ENCODE results near the gene NCKAP5.

Gene NCKAP5

GRCh38 chr2:133377021-133377481, 191.2 kb downstream of the NCKAP5 start:
- no peak for DNase-seq

GRCh38 chr2:133374781-133375180, 193.5 kb downstream of the NCKAP5 start:
- DNase-seq: no peak

GRCh38 chr2:133371286-133371685, 197.0 kb downstream of the NCKAP5 start:
- no peak for DNase-seq

- no peak for DNase-seq
These were observed 198.2 kb downstream of the NCKAP5 start for GRCh38 chr2:133369901-133370658.

GRCh38 chr2:133365117-133365516, 203.1 kb downstream of the NCKAP5 start:
- no peak for DNase-seq

- DNase-seq: no peak
These were observed 203.6 kb downstream of the NCKAP5 start for GRCh38 chr2:133364636-133365035.

- DNase-seq: no peak
These were observed 204.4 kb downstream of the NCKAP5 start for GRCh38 chr2:133363884-133364283.

GRCh38 chr2:133362061-133362476, 206.2 kb downstream of the NCKAP5 start:
- no peak for DNase-seq

GRCh38 chr2:133360882-133361281, 207.4 kb downstream of the NCKAP5 start:
- no peak for DNase-seq

- no peak for DNase-seq
These were observed 208.1 kb downstream of the NCKAP5 start for GRCh38 chr2:133360190-133360589.

GRCh38 chr2:133352719-133353118, 215.5 kb downstream of the NCKAP5 start:
- no peak for DNase-seq

- DNase-seq: no peak
These were observed 221.6 kb downstream of the NCKAP5 start for GRCh38 chr2:133346654-133347053.

- DNase-seq: no peak
These were observed 222.6 kb downstream of the NCKAP5 start for GRCh38 chr2:133345638-133346037.

GRCh38 chr2:133344849-133345248, 223.4 kb downstream of the NCKAP5 start:
- DNase-seq: no peak

GRCh38 chr2:133343018-133343352, 225.3 kb downstream of the NCKAP5 start:
- no peak for DNase-seq

GRCh38 chr2:133342286-133343017, 225.8 kb downstream of the NCKAP5 start:
- no peak for DNase-seq

- no peak for DNase-seq
These were observed 226.7 kb downstream of the NCKAP5 start for GRCh38 chr2:133341575-133341974.

GRCh38 chr2:133338224-133338623, 230.0 kb downstream of the NCKAP5 start:
- no peak for DNase-seq

- DNase-seq: no peak
These were observed 233.3 kb downstream of the NCKAP5 start for GRCh38 chr2:133334923-133335322.

- DNase-seq: no peak
These were observed 235.1 kb downstream of the NCKAP5 start for GRCh38 chr2:133333181-133333580.

GRCh38 chr2:133331436-133331835, 236.8 kb downstream of the NCKAP5 start:
- DNase-seq: no peak

GRCh38 chr2:133326652-133327397, 241.4 kb downstream of the NCKAP5 start:
- no peak for DNase-seq

GRCh38 chr2:133324150-133324561, 244.1 kb downstream of the NCKAP5 start:
- no peak for DNase-seq

- DNase-seq: no peak
These were observed 245.4 kb downstream of the NCKAP5 start for GRCh38 chr2:133322909-133323308.
